COR-L47 (cell line): ENCODE measurements around the gene NMU.
"Not testable (repeated sequence)": the region's sequence is repeated elsewhere in the genome, so short reads cannot be mapped to it uniquely, and the experiment has no call there.

Experiments used
- DNase-seq: peaks from one replicate; lab custom pipeline; 2025; lab: John Stamatoyannopoulos, UW

NMU gene

GRCh38 chr4:55554453-55555030 lies 81.6 kb downstream of the NMU start:
- DNase-seq, result no peak

- peak; percentile 11 for DNase-seq
Measured at GRCh38 chr4:55553441-55554201, 82.5 kb downstream of the NMU start.

GRCh38 chr4:55551964-55552363 lies 84.1 kb downstream of the NMU start:
- not testable (repeated sequence) for DNase-seq

- DNase-seq, result no peak
Measured at GRCh38 chr4:55549888-55550287, 86.2 kb downstream of the NMU start.

GRCh38 chr4:55547918-55548317 lies 88.2 kb downstream of the NMU start:
- DNase-seq, result no peak

- DNase-seq, result no peak
Measured at GRCh38 chr4:55547466-55547770, 88.7 kb downstream of the NMU start.

GRCh38 chr4:55546756-55547465 lies 89.2 kb downstream of the NMU start, which contains the start of gene CLOCK:
Gene CLOCK, minus strand, starts transcription at chr4:55546909. Its CDS starts 64,124 bp downstream, at chr4:55482785.
- DNase-seq, result peak; percentile 91

GRCh38 chr4:55546506-55546755 lies 89.7 kb downstream of the NMU start:
- DNase-seq, result peak; percentile 84

- DNase-seq, result peak; percentile 65
Measured at GRCh38 chr4:55545641-55546505, 90.2 kb downstream of the NMU start.
